Progenitor cell of endocrine pancreas (in vitro differentiated cells): ENCODE results near the gene YPEL2. TPM values are rescaled to one million over a fixed set of nuclear protein-coding genes. Genes with fewer than 3 reads are reported as not detected.
A peak's percentile ranks its signal among the peaks of the same experiment; 100 is the strongest.

Experiments used
- DNase-seq: peaks from one replicate; pipeline ENCODE4 v3.0.0; 2021; ENCODE audit warnings: low spot score; ENCODE audit not compliant: unreplicated experiment
- H3K27ac Mint-ChIP-seq: 2 replicates; pipeline ENCODE4 v1.8.0; 2021; ENCODE audit warnings: mild to moderate bottlenecking, moderate library complexity, mixed read lengths
- H3K27me3 Mint-ChIP-seq: 2 replicates; pipeline ENCODE4 v1.8.0; 2021; ENCODE audit warnings: mixed read lengths
- H3K36me3 Mint-ChIP-seq: 2 replicates; pipeline ENCODE4 v1.8.0; 2022; ENCODE audit warnings: mixed read lengths; ENCODE audit not compliant: insufficient read depth
- H3K4me1 Mint-ChIP-seq: 2 replicates; pipeline ENCODE4 v1.8.0; 2021; ENCODE audit warnings: low read depth, mixed read lengths
- H3K4me3 Mint-ChIP-seq: 2 replicates; pipeline ENCODE4 v1.8.0; 2021; ENCODE audit warnings: low read depth, mild to moderate bottlenecking, moderate library complexity, mixed read lengths
- H3K9me3 Mint-ChIP-seq: 2 replicates; pipeline ENCODE4 v1.8.0; 2021; ENCODE audit warnings: low read depth, mixed read lengths
- total RNA-seq: library from RNA; stranded (reverse); gene quantifications from 2 replicates; pipeline ENCODE4 v1.2.1, GENCODE V29; 2021
- TF ChIP-seq, protein P1 (sequence below): fragments of 200-600 bp; sonication (generic); IDR thresholded peaks from one replicate; pipeline ENCODE4 v1.5.0; 2021; ENCODE audit warnings: antibody characterized with exemption, mild to moderate bottlenecking; ENCODE audit not compliant: unreplicated experiment

Gene YPEL2
- total RNA-seq, 1 donor from 2014 or later = 39.9 TPM

DNA sequence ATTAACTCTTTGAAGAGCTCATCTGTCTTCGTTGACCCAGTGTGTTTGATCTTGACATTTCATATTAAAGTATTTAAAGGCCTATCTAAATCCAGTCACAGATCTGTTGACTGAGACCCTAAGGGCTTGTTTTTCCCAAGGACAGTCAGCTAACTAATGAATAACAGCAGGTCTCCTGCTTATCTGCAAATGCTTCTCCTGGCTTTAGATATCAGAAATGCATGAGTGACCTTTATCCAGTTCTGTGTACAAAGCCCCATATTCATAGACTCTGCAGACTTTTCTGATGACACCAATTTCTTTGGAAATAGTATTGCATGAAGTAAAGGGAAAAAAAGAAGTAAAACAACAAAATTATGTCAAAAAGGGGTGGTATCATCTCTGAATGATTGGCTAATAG is 70.3 kb downstream of the YPEL2 start:
- no peaks in the 10 kb centered on the region for H3K27me3 Mint-ChIP-seq
- peak overlapping the region; percentile 67 for H3K27ac Mint-ChIP-seq
- peak overlapping the region; percentile 53 for H3K4me3 Mint-ChIP-seq
- H3K36me3 Mint-ChIP-seq = peaks cover 31% of the 10 kb centered on the region
- H3K9me3 Mint-ChIP-seq = no peaks in the 10 kb centered on the region
- peaks cover 42% of the 10 kb centered on the region for H3K4me1 Mint-ChIP-seq
- DNase-seq = no peak
- TF ChIP-seq, protein P1, sequence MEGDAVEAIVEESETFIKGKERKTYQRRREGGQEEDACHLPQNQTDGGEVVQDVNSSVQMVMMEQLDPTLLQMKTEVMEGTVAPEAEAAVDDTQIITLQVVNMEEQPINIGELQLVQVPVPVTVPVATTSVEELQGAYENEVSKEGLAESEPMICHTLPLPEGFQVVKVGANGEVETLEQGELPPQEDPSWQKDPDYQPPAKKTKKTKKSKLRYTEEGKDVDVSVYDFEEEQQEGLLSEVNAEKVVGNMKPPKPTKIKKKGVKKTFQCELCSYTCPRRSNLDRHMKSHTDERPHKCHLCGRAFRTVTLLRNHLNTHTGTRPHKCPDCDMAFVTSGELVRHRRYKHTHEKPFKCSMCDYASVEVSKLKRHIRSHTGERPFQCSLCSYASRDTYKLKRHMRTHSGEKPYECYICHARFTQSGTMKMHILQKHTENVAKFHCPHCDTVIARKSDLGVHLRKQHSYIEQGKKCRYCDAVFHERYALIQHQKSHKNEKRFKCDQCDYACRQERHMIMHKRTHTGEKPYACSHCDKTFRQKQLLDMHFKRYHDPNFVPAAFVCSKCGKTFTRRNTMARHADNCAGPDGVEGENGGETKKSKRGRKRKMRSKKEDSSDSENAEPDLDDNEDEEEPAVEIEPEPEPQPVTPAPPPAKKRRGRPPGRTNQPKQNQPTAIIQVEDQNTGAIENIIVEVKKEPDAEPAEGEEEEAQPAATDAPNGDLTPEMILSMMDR = no peak

DNA sequence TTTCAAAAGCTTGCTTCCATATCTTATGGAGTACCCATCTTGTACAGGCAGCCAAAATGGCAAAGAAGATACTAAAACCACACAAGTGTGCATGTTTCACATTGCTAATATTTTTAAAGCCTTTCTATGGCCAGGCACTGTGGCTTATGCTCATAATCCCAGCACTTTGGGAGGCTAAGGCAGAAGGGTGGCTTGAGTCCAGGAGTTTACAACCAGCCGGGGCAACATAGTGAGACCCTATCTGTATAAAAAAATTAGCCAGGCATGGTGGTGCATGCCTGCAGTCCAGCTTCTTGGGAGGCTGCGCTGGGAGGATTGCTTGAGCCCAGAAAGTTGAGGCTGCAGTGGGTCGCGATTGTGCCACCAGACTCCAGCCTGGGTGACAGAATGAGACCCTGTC is 71.3 kb downstream of the YPEL2 start:
- Mint-ChIP-seq H3K4me1 (peaks cover 46% of the 10 kb centered on the region), H3K27me3 (no peaks in the 10 kb centered on the region), H3K9me3 (no peaks in the 10 kb centered on the region), H3K27ac (no peak overlapping the region), H3K4me3 (no peak overlapping the region), H3K36me3 (peaks cover 25% of the 10 kb centered on the region)
- no peak for DNase-seq
- TF ChIP-seq, protein P1 = no peak

DNA sequence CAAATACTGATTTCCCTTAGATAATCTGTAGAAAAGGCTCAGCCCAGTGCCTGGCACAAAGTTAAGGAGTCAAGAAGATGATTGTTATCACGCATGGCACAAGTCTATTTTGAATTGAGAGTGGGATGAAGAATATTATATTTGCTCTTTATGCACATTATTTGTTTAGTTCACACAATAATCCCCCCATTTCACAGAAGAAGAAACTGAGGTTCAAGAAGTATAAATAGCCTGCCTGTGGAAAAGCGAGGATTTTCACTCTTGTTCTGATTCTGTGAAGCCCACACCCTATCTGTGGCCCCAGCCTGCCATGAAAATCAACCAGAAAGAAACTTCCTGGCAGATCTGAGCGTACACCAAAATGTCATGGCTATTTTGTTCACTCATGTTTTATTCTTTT is 73.0 kb downstream of the YPEL2 start:
- TF ChIP-seq, protein P1 = no peak
- Mint-ChIP-seq H3K4me3 (no peak overlapping the region), H3K27me3 (no peaks in the 10 kb centered on the region), H3K36me3 (peaks cover 16% of the 10 kb centered on the region), H3K4me1 (peaks cover 40% of the 10 kb centered on the region), H3K27ac (no peak overlapping the region), H3K9me3 (no peaks in the 10 kb centered on the region)
- DNase-seq = no peak

DNA sequence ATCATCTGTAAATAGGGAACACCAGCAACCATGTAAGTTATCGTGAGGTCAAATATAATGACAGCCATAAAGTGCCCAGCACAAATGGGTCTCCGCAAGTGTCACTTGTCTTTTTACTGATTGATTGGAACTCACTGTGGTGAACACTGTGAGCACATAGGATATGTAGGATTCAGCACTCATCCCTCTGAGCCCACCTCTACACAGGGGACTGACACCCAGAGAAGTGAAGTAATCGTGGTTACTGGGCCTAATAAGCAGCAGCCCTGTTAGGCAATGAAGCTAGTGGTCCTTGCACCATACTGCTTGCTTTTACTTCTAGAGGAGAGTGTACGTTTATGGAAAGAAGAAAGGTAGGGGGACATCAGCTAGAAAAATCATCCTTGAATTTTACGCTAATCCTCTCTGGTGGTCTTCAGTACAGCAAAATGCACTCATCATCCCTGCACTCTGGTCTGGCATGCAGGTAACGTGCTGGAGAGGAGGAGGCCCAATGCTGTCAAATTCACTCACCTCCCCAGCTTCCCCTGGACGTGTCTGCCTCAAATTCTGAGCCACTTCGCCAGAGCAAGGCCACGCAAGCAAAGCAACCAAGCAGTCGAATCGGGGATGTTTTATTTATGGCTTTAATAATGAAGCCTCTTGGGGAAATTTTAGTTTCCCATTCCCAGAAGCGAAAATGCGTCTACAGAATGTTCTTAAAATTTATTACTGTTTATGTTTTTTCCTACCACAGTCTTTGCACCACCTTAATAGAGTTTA is 74.7 kb downstream of the YPEL2 start:
- no peak for DNase-seq
- H3K9me3 Mint-ChIP-seq = peaks cover 5% of the 10 kb centered on the region
- no peak overlapping the region for H3K4me3 Mint-ChIP-seq
- peaks cover 20% of the 10 kb centered on the region for H3K36me3 Mint-ChIP-seq
- H3K4me1 Mint-ChIP-seq = peaks cover 25% of the 10 kb centered on the region
- no peaks in the 10 kb centered on the region for H3K27me3 Mint-ChIP-seq
- no peak overlapping the region for H3K27ac Mint-ChIP-seq
- TF ChIP-seq, protein P1 = no peak

DNA sequence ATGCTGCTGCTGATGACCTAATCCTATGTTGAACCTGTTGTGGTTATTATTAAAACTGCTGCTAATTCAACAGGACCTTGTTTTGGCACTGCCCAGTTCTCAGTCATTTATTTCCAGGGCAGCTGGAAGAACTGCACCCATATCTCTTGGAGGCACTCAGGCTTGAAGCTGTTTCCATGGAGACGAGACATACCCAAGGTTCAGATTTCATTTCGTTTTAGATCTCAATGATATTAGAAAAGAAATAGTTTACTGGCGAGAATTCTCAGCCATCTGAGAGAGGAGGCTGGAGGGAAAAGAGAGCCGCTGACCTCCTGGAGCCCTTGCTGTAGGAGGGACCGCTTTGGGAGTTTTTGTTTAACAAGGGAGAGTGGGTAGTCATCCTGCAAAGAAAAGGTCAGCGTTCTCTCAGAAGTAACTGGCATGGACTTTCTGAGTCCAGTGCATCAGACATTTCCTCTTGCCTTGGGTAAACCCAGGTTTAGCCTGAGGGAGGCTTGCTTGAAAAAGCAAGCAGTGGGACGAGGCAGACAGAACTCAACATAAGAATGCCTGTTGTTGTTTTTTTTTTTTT is 75.4 kb downstream of the YPEL2 start:
- peak overlapping the region; percentile 29 for H3K27ac Mint-ChIP-seq
- no peaks in the 10 kb centered on the region for H3K27me3 Mint-ChIP-seq
- DNase-seq = no peak
- H3K9me3 Mint-ChIP-seq = peaks cover 5% of the 10 kb centered on the region
- TF ChIP-seq, protein P1 = no peak
- no peak overlapping the region for H3K4me3 Mint-ChIP-seq
- H3K4me1 Mint-ChIP-seq = peaks cover 18% of the 10 kb centered on the region
- H3K36me3 Mint-ChIP-seq = peaks cover 21% of the 10 kb centered on the region
